ENCODE data around the gene NCKAP5L.
A peak's percentile ranks its signal among the peaks of the same experiment; 100 is the strongest.

- TF ChIP-seq REST (IDR thresholded peaks at IDR 0.05; ENCODE audit: unreplicated experiment): peak; percentile 41
- TF ChIP-seq CTCF (conservative IDR thresholded peaks at IDR 0.05; ENCODE audit: low read depth in 2 of 2): no peak
- TF ChIP-seq POLR2AphosphoS5 (IDR thresholded peaks at IDR 0.05; ENCODE audit: low read depth): peak; percentile 95
- TF ChIP-seq EZH2 (IDR thresholded peaks at IDR 0.05; ENCODE audit: low read depth, unreplicated experiment): no peak
- TF ChIP-seq, protein P1, sequence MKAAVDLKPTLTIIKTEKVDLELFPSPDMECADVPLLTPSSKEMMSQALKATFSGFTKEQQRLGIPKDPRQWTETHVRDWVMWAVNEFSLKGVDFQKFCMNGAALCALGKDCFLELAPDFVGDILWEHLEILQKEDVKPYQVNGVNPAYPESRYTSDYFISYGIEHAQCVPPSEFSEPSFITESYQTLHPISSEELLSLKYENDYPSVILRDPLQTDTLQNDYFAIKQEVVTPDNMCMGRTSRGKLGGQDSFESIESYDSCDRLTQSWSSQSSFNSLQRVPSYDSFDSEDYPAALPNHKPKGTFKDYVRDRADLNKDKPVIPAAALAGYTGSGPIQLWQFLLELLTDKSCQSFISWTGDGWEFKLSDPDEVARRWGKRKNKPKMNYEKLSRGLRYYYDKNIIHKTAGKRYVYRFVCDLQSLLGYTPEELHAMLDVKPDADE (IDR thresholded peaks at IDR 0.05): peak; percentile 64
- TF ChIP-seq EZH2phosphoT487 (IDR thresholded peaks at IDR 0.05; ENCODE audit: unreplicated experiment): no peak
- no peak for TF ChIP-seq STAT1 (IDR thresholded peaks at IDR 0.05; ENCODE audit: unreplicated experiment)
- TF ChIP-seq CREB1 (CRISPR knock-in tag; IDR thresholded peaks at IDR 0.05; ENCODE audit: low read depth): peak; percentile 9; the same call in 1 of the 2 replicates
- TF ChIP-seq ZNF331 (CRISPR knock-in tag; IDR thresholded peaks at IDR 0.05; ENCODE audit: low read depth): no peak
Observed at GRCh38 chr12:49842519-49843352, 14.5 kb upstream of the NCKAP5L start, which contains the start of gene BCDIN3D.

Measured in GM23338 (cell line).